C4-2B (cell line): Measurements from ENCODE around the gene STPG3.

ENCODE experiments used
- ZFX ChIP-seq: fragments of 450-650 bp; IDR thresholded peaks from 2 replicates; pipeline ENCODE4 v1.6.1; 2017
- TF ChIP-seq, protein P1 (sequence below): fragments of 450-650 bp; conservative IDR thresholded peaks from 2 replicates; pipeline ENCODE4 v1.5.1; 2017; ENCODE audit warnings: mild to moderate bottlenecking

DNA sequence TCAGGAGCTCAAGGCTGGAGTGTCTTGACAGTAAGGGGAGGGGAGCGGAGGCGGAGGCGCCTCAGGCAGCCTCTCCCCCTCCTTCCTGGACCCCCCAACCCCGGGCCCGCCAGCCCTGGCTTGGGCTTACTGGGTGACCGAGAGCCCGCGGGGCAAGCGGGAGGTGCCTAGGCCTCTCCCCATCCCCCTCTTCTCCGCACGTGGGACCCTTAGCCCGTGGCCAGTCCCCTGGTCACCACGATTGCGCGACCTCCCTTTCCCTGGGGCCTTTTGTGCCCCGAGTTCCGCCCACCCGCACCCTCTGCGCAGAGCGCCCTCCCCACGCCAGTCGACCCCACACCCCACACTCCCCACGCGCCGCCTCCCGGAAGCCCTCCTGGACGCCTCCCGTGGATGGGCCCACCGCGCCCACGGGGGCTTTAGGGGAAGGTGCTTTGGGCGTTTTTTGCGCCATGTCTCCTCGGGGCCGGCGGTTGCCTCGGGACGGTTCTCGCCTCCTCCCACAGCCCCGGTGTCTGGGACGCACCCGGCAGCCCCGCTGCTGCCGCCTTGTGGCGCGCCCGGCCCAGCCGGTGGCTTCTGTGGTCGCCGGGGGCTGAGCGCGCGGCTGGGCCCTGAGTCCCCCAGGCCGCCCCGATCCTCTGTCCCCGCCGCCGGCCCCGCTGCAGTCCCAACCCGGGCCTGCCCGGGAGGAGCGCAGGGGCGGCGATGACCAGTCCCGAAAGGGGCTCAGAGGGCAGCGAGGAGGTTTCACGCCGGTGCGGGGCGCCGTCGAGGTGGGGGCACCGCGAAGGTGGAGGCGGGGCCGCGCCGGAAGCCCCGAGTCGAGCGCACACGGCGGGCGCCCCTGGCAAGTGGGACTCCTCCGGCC lies 29.6 kb downstream of the STPG3 start:
- TF ChIP-seq, protein P1, sequence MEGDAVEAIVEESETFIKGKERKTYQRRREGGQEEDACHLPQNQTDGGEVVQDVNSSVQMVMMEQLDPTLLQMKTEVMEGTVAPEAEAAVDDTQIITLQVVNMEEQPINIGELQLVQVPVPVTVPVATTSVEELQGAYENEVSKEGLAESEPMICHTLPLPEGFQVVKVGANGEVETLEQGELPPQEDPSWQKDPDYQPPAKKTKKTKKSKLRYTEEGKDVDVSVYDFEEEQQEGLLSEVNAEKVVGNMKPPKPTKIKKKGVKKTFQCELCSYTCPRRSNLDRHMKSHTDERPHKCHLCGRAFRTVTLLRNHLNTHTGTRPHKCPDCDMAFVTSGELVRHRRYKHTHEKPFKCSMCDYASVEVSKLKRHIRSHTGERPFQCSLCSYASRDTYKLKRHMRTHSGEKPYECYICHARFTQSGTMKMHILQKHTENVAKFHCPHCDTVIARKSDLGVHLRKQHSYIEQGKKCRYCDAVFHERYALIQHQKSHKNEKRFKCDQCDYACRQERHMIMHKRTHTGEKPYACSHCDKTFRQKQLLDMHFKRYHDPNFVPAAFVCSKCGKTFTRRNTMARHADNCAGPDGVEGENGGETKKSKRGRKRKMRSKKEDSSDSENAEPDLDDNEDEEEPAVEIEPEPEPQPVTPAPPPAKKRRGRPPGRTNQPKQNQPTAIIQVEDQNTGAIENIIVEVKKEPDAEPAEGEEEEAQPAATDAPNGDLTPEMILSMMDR = no peak
- no peak for TF ChIP-seq ZFX
